Fibroblast of pulmonary artery (primary cell): ENCODE data around the gene TBXA2R.
A peak's percentile ranks its signal among the peaks of the same experiment; 100 is the strongest.

ENCODE experiments used
- DNase-seq: peaks from one replicate; pipeline ENCODE4 v3.0.0-alpha.2; 2010; ENCODE audit warnings: low read depth
- H3K4me3 ChIP-seq: replicated peaks from 2 replicates; pipeline ENCODE4 v1.5.1; 2011; ENCODE audit warnings: low read depth, mild to moderate bottlenecking, control low read depth, low read length, moderate library complexity
- TF ChIP-seq, protein P1 (sequence below): IDR thresholded peaks from 2 replicates; pipeline ENCODE4 v1.5.1; 2011; ENCODE audit warnings: mild to moderate bottlenecking, control low read depth, low read length, inconsistent platforms; ENCODE audit errors: missing control alignments

TBXA2R gene

DNA sequence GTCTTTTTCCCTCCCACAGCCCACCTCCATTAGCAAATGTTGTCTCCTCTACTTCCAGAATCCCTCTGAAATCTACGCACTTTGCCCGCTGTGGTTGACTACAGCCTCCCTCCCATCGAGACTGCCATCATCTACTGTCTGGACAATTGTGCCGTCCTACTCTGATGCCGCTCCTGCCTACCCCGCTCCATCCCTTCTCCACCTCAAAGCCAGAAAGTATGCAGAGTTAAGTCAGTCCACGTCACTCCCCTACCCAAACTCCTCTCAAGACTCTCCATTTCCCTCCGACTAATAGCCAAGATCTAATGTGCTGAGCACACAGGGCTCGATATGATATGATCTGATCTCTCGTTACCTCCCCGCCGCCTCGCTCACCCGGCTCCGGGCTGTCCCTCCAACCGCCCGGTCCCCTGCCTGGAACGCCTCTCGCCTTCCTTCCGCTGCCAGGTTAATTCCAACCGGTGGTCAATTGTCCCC, 19.4 kb upstream of the TBXA2R start:
- DNase-seq = no peak
- TF ChIP-seq, protein P1, sequence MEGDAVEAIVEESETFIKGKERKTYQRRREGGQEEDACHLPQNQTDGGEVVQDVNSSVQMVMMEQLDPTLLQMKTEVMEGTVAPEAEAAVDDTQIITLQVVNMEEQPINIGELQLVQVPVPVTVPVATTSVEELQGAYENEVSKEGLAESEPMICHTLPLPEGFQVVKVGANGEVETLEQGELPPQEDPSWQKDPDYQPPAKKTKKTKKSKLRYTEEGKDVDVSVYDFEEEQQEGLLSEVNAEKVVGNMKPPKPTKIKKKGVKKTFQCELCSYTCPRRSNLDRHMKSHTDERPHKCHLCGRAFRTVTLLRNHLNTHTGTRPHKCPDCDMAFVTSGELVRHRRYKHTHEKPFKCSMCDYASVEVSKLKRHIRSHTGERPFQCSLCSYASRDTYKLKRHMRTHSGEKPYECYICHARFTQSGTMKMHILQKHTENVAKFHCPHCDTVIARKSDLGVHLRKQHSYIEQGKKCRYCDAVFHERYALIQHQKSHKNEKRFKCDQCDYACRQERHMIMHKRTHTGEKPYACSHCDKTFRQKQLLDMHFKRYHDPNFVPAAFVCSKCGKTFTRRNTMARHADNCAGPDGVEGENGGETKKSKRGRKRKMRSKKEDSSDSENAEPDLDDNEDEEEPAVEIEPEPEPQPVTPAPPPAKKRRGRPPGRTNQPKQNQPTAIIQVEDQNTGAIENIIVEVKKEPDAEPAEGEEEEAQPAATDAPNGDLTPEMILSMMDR = no peak
- peak overlapping the region; percentile 89 for H3K4me3 ChIP-seq

DNA sequence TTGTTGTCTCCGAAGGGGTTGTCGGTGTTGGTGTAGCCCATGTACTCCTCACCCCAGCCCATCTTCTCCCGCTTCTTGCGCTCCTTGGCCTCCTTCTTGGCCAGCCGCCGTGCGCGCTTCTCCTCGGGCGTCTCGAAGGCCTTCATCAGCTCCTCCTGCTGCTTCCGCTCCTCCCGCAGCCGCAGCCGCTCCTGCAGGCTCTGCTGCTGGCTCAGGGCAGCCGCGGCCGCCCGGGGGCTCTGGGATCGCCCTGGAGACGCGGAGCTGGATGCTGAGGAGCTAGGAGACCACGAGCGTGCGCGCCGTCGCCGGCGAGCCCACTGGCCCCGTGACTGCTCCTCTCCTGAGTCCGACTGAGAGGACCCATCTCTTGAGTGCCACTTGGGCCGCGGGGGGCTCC, 17.0 kb upstream of the TBXA2R start:
- DNase-seq = no peak
- TF ChIP-seq, protein P1 = no peak
- no peak overlapping the region for H3K4me3 ChIP-seq

DNA sequence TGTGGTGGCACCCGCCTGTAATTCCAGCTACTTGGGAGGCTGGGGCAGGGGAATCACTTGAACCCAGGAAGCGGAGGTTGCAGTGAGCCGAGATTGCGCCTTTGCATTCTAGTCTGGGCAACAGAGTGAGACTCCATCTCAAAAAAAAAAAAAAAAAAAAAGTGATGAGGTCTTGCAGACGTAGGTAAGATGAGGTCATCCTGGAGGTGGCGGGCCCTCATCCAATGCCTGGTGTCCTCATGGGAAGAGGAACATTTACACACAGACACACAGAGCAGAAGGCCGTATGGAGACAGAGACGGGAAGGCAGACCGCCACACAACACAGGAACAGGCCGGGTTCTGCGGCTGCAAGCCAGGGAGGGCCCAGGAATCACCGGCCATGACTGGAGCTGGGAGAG, 15.5 kb upstream of the TBXA2R start:
- TF ChIP-seq, protein P1 = no peak
- no peak for DNase-seq
- H3K4me3 ChIP-seq = no peak overlapping the region

DNA sequence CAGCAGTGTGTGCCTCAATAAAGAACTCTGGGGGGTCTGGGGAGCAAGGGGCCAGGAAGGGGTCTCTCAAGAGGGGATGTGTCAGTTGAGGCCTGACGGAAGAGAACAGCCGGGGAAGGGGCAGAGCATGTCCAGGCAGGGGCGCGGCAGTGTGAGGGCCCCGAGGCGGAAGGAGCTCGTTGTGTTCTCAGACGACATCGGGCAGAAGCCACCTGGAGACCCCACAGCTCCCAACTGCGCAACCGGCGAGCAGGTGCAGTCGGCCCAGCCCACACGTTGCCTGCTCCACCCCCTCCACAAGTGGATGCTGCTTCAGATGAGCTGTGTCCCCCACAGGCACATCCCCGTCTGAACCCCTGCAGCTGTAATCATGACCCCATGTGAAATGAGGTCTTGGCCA, 15.0 kb upstream of the TBXA2R start:
- TF ChIP-seq, protein P1 = no peak
- no peak overlapping the region for H3K4me3 ChIP-seq
- no peak for DNase-seq

DNA sequence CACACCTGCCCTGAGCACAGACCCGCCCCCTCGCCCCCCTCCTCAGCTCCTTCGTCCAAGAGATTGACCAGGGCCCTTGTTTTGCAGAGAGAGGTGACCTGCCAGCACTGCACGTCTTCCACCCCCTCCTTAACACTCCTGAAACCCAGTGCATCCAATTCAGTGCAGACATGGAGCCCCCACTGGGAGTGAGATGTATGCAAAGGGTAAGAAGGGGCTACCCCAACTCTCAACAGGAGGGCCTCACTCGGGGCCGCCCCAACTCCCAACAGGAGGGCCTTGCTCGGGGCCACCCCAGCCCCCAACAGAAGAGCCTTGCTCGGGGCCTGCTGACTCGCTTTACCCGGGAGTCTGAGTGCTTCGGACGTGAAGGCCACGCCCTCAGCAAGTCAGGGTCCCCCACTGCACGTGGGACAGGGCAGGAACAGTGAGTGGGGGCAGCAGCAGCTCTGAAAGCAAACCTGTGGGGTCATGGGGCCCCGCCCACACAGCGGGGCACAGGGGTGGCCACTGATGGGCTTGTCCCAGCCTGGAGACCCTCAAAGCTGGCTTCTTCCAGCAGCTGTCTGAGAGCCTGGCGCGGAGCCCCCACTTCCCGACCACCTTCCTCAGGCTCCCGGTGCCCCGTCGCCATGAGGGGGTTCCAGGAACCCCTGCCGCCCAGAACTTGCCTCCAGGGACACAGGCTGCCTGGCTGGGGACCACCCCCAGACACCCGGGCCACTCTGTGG, 14.3 kb upstream of the TBXA2R start:
- no peak overlapping the region for H3K4me3 ChIP-seq
- no peak for DNase-seq
- TF ChIP-seq, protein P1 = no peak

DNA sequence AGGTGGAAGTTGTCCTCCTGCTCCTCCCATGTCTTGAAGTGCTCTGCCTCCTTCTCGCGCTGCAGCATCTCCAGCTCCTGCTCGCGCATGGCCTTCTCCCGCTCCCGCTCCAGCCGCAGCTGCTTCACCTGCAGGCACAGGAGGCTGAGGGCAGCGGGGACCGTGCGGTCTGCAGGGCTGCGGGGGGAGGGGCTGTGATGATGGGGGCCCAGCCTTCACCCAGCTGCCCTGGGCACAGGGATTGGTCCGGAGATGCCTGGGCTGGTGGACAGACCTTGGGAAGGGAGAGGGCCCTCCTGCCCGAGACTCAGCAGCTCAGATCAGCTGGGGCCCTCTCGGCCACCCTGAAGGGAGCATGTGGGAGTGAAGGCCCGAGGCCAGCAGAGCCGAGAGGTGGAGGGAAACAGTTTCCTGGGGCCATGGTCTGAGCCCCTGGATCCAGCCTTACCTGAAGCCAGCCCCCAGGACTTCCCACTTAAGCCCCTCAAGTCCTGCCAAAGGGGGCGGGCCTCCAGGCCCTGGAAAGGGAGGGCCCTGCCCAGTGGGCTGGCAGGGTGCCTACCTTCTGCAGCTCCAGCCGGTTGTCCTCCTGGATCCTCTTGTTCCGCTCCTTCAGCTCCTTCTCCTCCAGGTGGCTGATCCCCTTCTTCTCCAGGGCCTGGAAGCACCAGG, 13.6 kb upstream of the TBXA2R start:
- TF ChIP-seq, protein P1 = no peak
- H3K4me3 ChIP-seq = no peak overlapping the region

DNA sequence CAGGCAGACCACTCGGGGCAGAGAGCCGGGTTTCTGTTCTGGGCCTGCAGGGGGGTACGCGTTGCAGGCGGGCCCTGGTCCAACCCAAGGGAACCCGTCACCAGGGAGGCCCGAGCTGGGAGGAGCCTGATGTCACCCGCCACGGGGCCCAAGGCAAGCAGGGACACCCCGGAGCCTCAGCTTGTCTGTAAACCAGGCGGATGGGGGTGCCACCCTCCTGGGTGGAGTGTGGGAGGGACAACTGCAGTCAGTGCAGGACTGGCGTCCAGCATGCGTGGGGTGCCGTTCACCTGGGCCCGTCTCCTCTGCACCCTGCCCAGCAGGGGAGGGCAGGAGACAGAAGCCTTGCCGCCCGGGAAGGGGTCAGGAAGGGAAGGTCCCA, 12.9 kb upstream of the TBXA2R start:
- TF ChIP-seq, protein P1 = no peak
- H3K4me3 ChIP-seq = no peak overlapping the region
- DNase-seq = no peak

More for the DNA sequence above, 13.6 kb upstream of the TBXA2R start:
- DNase-seq = no peak
